ENCODE measurements around the gene GPR108. TPM values are rescaled to one million over a fixed set of nuclear protein-coding genes. Genes with fewer than 3 reads are reported as not detected.

The GPR108 gene
- total RNA-seq, 4 donors from 2014 or later: 87.9 to 152 (median 116) TPM

- no peak overlapping the region for H3K27ac ChIP-seq
- H3K27me3 ChIP-seq: no peaks in the 10 kb centered on the region
- DNase-seq: no peak
- no peak overlapping the region for H3K4me3 ChIP-seq (replicated peaks in 1 of 3)
- no peaks in the 10 kb centered on the region for H3K36me3 ChIP-seq
- intact Hi-C loops (cut with DNase I): no loop called here
- no peaks in the 10 kb centered on the region for H3K9me3 ChIP-seq
- 91 to 93% methylated on average over 3 of the region's 3 CpGs for WGBS, 2 donors
- TF ChIP-seq POLR2A (IDR thresholded peaks at IDR 0.05): no peak
- no peak for TF ChIP-seq CTCF (IDR thresholded peaks at IDR 0.05)
- H3K4me1 ChIP-seq: peaks cover 12 to 26% of the 10 kb centered on the region in 2 donors
These were observed 17.4 kb downstream of the GPR108 start for GRCh38 chr19:6719992-6720368.

- no peaks in the 10 kb centered on the region for H3K27me3 ChIP-seq
- no peak overlapping the region for H3K27ac ChIP-seq
- H3K4me1 ChIP-seq: peaks cover 12 to 26% of the 10 kb centered on the region in 2 donors
- H3K9me3 ChIP-seq: no peaks in the 10 kb centered on the region
- no peak for DNase-seq
- no peak for TF ChIP-seq POLR2A (IDR thresholded peaks at IDR 0.05)
- TF ChIP-seq CTCF (IDR thresholded peaks at IDR 0.05): no peak
- H3K4me3 ChIP-seq (replicated peaks in 1 of 3): no peak overlapping the region
- 76 to 78% methylated on average over 6 of the region's 6 CpGs for WGBS, 2 donors
- intact Hi-C loops (cut with DNase I): no loop called here
- H3K36me3 ChIP-seq: no peaks in the 10 kb centered on the region
These were observed 17.9 kb downstream of the GPR108 start for GRCh38 chr19:6719540-6719861.

- 80 to 88% methylated on average over 17 to 21 of the region's 21 CpGs for whole genome bisulfite sequencing, 2 donors
- TF ChIP-seq POLR2A (IDR thresholded peaks at IDR 0.05): no peak
- TF ChIP-seq CTCF (IDR thresholded peaks at IDR 0.05): no peak
- Histone ChIP-seq H3K4me3 (replicated peaks in 1 of 3) (no peak overlapping the region), H3K9me3 (no peaks in the 10 kb centered on the region), H3K36me3 (no peaks in the 10 kb centered on the region), H3K4me1 (peaks cover 12 to 26% of the 10 kb centered on the region in 2 donors), H3K27ac (no peak overlapping the region), H3K27me3 (no peaks in the 10 kb centered on the region)
- no peak for DNase-seq
- intact Hi-C loops (cut with DNase I): no loop called here
These were observed 18.4 kb downstream of the GPR108 start for GRCh38 chr19:6718741-6719539.

GRCh38 chr19:6718111-6718740, 19.2 kb downstream of the GPR108 start:
- TF ChIP-seq POLR2A (IDR thresholded peaks at IDR 0.05) (no peak), CTCF (IDR thresholded peaks at IDR 0.05) (no peak)
- H3K4me3 ChIP-seq (replicated peaks in 1 of 3): no peak overlapping the region

GRCh38 chr19:6717441-6717971, 19.9 kb downstream of the GPR108 start:
- no peak for TF ChIP-seq POLR2A (IDR thresholded peaks at IDR 0.05)
- no peak for TF ChIP-seq CTCF (IDR thresholded peaks at IDR 0.05)
- Histone ChIP-seq H3K27me3 (no peaks in the 10 kb centered on the region), H3K36me3 (no peaks in the 10 kb centered on the region), H3K4me3 (replicated peaks in 1 of 3) (no peak overlapping the region), H3K4me1 (peaks cover 5 to 12% of the 10 kb centered on the region in 2 donors), H3K9me3 (no peaks in the 10 kb centered on the region), H3K27ac (no peak overlapping the region)
- no peak for DNase-seq
- intact Hi-C loops (cut with DNase I): no loop called here
- WGBS, 2 donors: 81 to 86% methylated on average over 4 of the region's 4 CpGs

More at GRCh38 chr19:6718111-6718740, 19.2 kb downstream of the GPR108 start:
- WGBS, 2 donors: 77 to 81% methylated on average over 23 of the region's 23 CpGs
- intact Hi-C loops (cut with DNase I): no loop called here
- no peaks in the 10 kb centered on the region for H3K36me3 ChIP-seq
- H3K27me3 ChIP-seq: no peaks in the 10 kb centered on the region
- no peak for DNase-seq
- H3K9me3 ChIP-seq: no peaks in the 10 kb centered on the region
- H3K4me1 ChIP-seq: peaks cover 10 to 19% of the 10 kb centered on the region in 2 donors
- no peak overlapping the region for H3K27ac ChIP-seq

Measured in thyroid gland (tissue), 4 donors.